ENCODE measurements around the gene TREH. TPM values are rescaled to one million over a fixed set of nuclear protein-coding genes. Genes with fewer than 3 reads are reported as not detected.

Gene TREH
- total and polyA plus RNA-seq, 8 donors = 0.20 to 0.42 (median 0.24) TPM; not detected in 3

DNA sequence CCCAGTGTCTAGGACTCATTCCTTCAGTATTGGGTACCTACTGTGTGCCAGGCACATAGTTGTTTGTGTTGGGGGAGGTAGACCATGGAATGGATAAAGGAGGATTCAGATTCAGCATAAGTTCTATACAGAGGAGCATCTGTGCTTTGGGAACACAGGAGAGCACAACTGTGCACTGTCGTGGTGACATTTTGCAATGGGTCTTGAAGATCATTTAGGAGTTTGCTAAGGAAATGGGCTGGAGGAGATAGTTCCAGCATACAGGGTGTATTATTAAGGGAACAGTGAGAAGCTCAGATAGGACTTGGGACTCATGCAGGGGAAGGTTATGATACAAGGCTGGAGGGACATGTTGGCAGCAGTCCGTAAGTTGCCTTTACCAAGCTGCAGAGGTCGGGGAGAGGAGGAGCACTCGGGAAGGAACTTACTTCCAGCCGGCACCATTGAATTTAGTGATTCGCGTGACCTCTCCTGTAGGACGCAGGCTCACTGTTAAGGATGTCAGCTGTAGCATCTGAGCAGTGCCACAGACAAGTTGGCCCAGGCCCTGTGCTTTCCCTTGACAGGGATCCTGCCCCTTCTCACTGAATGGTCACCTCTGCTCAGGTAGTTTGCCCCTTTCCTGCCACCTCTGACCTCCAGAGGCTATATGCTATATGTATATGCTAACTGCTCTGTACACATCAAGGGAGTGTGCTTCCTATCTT lies 25.6 kb downstream of the TREH start:
- intact Hi-C loops (cut with DNase I) = loop anchor here (10.0 kb wide), 2 partner anchors 49 to 59 kb away; partner anchors contain the start of gene PHLDB1 (in 1 of the 2)
- Histone ChIP-seq H3K27me3 (no peaks in the 10 kb centered on the region), H3K4me3 (no peak overlapping the region), H3K36me3 (peaks cover 8 to 74% of the 10 kb centered on the region in 2 donors), H3K4me1 (no peaks in the 10 kb centered on the region), H3K27ac (no peak overlapping the region), H3K9me3 (no peaks in the 10 kb centered on the region)
- DNase-seq (no peak), ATAC-seq (no peak)
- TF ChIP-seq, protein P1, sequence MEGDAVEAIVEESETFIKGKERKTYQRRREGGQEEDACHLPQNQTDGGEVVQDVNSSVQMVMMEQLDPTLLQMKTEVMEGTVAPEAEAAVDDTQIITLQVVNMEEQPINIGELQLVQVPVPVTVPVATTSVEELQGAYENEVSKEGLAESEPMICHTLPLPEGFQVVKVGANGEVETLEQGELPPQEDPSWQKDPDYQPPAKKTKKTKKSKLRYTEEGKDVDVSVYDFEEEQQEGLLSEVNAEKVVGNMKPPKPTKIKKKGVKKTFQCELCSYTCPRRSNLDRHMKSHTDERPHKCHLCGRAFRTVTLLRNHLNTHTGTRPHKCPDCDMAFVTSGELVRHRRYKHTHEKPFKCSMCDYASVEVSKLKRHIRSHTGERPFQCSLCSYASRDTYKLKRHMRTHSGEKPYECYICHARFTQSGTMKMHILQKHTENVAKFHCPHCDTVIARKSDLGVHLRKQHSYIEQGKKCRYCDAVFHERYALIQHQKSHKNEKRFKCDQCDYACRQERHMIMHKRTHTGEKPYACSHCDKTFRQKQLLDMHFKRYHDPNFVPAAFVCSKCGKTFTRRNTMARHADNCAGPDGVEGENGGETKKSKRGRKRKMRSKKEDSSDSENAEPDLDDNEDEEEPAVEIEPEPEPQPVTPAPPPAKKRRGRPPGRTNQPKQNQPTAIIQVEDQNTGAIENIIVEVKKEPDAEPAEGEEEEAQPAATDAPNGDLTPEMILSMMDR (IDR thresholded peaks at IDR 0.05) = no peak

DNA sequence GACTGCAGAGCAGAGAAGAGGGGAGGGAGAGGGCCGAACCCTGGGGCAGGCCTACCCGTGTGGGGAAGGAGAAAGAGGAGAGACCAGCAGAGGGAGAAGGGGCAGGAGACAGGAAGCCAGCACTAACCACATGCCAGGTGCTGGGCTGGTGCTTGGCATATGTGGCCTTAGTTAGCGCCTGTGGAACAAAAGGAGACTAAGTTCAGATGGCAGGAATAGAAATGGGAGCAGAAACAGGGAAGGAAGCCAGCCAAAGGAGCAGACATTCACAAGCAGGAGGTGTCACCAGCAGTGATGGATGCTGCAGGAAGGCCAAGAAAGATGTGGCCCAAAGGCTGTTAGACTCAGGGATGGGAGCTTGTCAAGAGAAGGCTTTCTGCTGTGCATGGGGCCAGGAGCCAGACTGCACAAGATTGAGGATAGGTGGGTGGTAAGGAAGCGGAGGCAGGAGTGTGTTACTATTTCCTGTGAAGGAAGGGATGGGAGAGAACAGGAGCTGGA lies 26.7 kb downstream of the TREH start:
- ATAC-seq = no peak
- no peak overlapping the region for H3K27ac ChIP-seq
- H3K9me3 ChIP-seq = no peaks in the 10 kb centered on the region
- TF ChIP-seq, protein P1 (IDR thresholded peaks at IDR 0.05) = no peak
- DNase-seq = no peak
- no peak overlapping the region for H3K4me3 ChIP-seq
- no peaks in the 10 kb centered on the region for H3K4me1 ChIP-seq
- intact Hi-C loops (cut with DNase I) = loop anchor here (10.0 kb wide), 2 partner anchors 48 to 58 kb away; partner anchors contain the start of gene PHLDB1 (in 1 of the 2)
- H3K36me3 ChIP-seq = peaks cover 8 to 78% of the 10 kb centered on the region in 2 donors
- H3K27me3 ChIP-seq = no peaks in the 10 kb centered on the region

DNA sequence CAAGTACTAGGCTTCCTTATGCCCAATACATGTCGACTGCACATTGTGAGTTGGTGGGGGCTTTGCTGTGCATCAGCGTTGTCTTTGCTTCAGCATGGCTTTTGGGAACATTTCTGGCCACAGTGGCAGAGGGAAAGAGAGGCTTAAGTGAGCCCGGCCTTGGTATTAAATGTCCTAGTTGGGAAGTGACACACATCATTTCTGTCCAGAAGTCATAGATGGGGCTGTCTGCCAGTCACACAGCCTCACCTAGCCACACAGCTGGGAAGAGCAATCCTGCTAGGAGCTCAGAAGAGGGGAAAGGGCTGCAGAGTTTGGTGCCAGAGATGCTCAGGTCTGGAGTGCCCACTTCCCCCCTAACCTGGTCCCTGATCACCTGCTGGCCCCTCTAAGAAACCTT lies 27.6 kb downstream of the TREH start:
- H3K27me3 ChIP-seq = no peaks in the 10 kb centered on the region
- intact Hi-C loops (cut with DNase I) = loop anchor here (10.0 kb wide), 2 partner anchors 47 to 57 kb away; partner anchors contain the start of gene PHLDB1 (in 1 of the 2)
- no peak overlapping the region for H3K27ac ChIP-seq
- ATAC-seq (no peak), DNase-seq (no peak)
- TF ChIP-seq, protein P1 (IDR thresholded peaks at IDR 0.05) = no peak
- no peak overlapping the region for H3K4me3 ChIP-seq
- H3K36me3 ChIP-seq = peaks cover 8 to 77% of the 10 kb centered on the region in 2 donors
- no peaks in the 10 kb centered on the region for H3K9me3 ChIP-seq
- H3K4me1 ChIP-seq = no peaks in the 10 kb centered on the region

DNA sequence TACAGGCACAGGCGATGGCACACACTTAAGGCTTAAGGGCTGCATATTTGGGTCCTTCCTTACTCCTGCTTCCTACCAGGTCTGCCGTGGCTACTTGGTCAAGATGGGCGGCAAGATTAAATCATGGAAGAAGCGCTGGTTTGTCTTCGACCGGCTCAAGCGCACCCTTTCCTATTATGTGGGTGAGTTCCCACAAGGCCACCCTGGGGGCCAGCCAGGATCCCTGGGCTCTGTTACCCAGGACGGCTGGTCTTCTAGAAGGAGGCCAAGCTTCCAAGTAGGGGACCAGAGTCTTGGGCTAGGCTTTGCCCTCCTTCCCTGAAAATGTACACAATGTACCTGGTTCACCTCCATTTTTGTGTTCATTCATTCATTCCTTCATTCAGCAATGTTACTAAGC lies 29.1 kb downstream of the TREH start:
- DNase-seq (peak in 1 of 4 donors; percentile 28), ATAC-seq (no peak)
- Histone ChIP-seq H3K4me3 (no peak overlapping the region), H3K4me1 (no peaks in the 10 kb centered on the region), H3K27me3 (no peaks in the 10 kb centered on the region), H3K9me3 (no peaks in the 10 kb centered on the region), H3K36me3 (peaks cover 8 to 78% of the 10 kb centered on the region in 2 donors), H3K27ac (no peak overlapping the region)
- intact Hi-C loops (cut with DNase I) = loop anchor here (10.0 kb wide), 2 partner anchors 46 to 56 kb away; partner anchors contain the start of gene PHLDB1 (in 1 of the 2)
- TF ChIP-seq, protein P1 (IDR thresholded peaks at IDR 0.05) = no peak

DNA sequence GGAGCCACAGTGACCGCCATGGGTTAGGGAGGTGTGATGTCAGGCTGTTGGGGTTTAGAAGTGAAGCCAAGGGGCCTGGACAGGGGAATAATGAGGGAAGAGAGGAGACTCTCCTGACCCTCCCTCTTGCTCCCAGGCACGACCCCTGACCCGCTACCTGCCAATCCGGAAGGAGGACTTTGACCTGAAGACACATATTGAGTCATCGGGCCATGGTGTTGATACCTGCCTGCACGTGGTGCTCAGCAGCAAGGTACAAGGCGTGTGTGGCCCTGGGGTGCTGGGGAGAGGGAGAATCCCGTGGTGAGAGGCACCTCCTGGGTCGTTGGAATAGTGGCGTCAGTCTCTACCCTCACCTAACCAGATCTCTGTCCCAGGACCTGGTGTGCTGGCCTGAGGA lies 29.5 kb downstream of the TREH start:
- ATAC-seq (no peak), DNase-seq (peak in 2 of 4 donors; percentile 13 to 34)
- Histone ChIP-seq H3K27me3 (no peaks in the 10 kb centered on the region), H3K27ac (no peak overlapping the region), H3K9me3 (no peaks in the 10 kb centered on the region), H3K4me1 (no peaks in the 10 kb centered on the region), H3K36me3 (peaks cover 8 to 80% of the 10 kb centered on the region in 2 donors), H3K4me3 (no peak overlapping the region)
- intact Hi-C loops (cut with DNase I) = loop anchor here (10.0 kb wide), 2 partner anchors 45 to 55 kb away; partner anchors contain the start of gene PHLDB1 (in 1 of the 2)
- TF ChIP-seq, protein P1 (IDR thresholded peaks at IDR 0.05) = no peak
